Measurements from ENCODE around the gene EPHA5. TPM values are rescaled to one million over a fixed set of nuclear protein-coding genes. Genes with fewer than 3 reads are reported as not detected.

EPHA5 gene
- total RNA-seq, 1 experiment from 2014 or later: 0.28 TPM

- Mint-ChIP-seq H3K9me3 (ENCODE audit: unreplicated experiment) (no peaks in the 10 kb centered on the region), H3K4me3 (ENCODE audit: unreplicated experiment) (no peak overlapping the region), H3K27me3 (ENCODE audit: insufficient read depth, unreplicated experiment) (no peaks in the 10 kb centered on the region), H3K4me1 (ENCODE audit: insufficient read depth, unreplicated experiment) (no peaks in the 10 kb centered on the region), H3K36me3 (ENCODE audit: insufficient read depth, unreplicated experiment) (no peaks in the 10 kb centered on the region), H3K27ac (ENCODE audit: low read depth, unreplicated experiment) (no peak overlapping the region)
- ChIA-PET CTCF (interaction anchor here (0.5 kb wide), 1 partner anchor 1579 kb away, joined by 4 read pairs; no protein-coding TSS in a partner anchor), POLR2A (interaction anchor here (0.6 kb wide), 1 partner anchor 9 kb away, joined by 3 read pairs; no protein-coding TSS in a partner anchor)
- DNase-seq (ENCODE audit: unreplicated experiment): no peak
- no peak for TF ChIP-seq CTCF (IDR thresholded peaks at IDR 0.05; ENCODE audit: unreplicated experiment)
- no TSS peak for BruUV-seq (replicated peaks)
- intact Hi-C loops (cut with micrococcal nuclease): no loop called here
Observed at GRCh38 chr4:65392488-65392887, 277.8 kb downstream of the EPHA5 start.

GRCh38 chr4:65391814-65392213 lies 278.5 kb downstream of the EPHA5 start:
- BruUV-seq (replicated peaks): no TSS peak
- CTCF ChIA-PET: no interaction called here
- Mint-ChIP-seq H3K36me3 (ENCODE audit: insufficient read depth, unreplicated experiment) (no peaks in the 10 kb centered on the region), H3K9me3 (ENCODE audit: unreplicated experiment) (no peaks in the 10 kb centered on the region), H3K4me1 (ENCODE audit: insufficient read depth, unreplicated experiment) (no peaks in the 10 kb centered on the region), H3K27me3 (ENCODE audit: insufficient read depth, unreplicated experiment) (no peaks in the 10 kb centered on the region), H3K27ac (ENCODE audit: low read depth, unreplicated experiment) (no peak overlapping the region), H3K4me3 (ENCODE audit: unreplicated experiment) (no peak overlapping the region)
- intact Hi-C loops (cut with micrococcal nuclease): no loop called here
- no peak for TF ChIP-seq CTCF (IDR thresholded peaks at IDR 0.05; ENCODE audit: unreplicated experiment)
- POLR2A ChIA-PET: no interaction called here
- no peak for DNase-seq (ENCODE audit: unreplicated experiment)

GRCh38 chr4:65391382-65391781 lies 278.9 kb downstream of the EPHA5 start:
- intact Hi-C loops (cut with micrococcal nuclease): no loop called here
- H3K27ac Mint-ChIP-seq (ENCODE audit: low read depth, unreplicated experiment): no peak overlapping the region
- H3K9me3 Mint-ChIP-seq (ENCODE audit: unreplicated experiment): no peaks in the 10 kb centered on the region
- H3K36me3 Mint-ChIP-seq (ENCODE audit: insufficient read depth, unreplicated experiment): no peaks in the 10 kb centered on the region
- ChIA-PET POLR2A (no interaction called here), CTCF (no interaction called here)
- no peaks in the 10 kb centered on the region for H3K27me3 Mint-ChIP-seq (ENCODE audit: insufficient read depth, unreplicated experiment)
- no peak for TF ChIP-seq CTCF (IDR thresholded peaks at IDR 0.05; ENCODE audit: unreplicated experiment)
- DNase-seq (ENCODE audit: unreplicated experiment): no peak
- BruUV-seq (replicated peaks): no TSS peak
- H3K4me1 Mint-ChIP-seq (ENCODE audit: insufficient read depth, unreplicated experiment): no peaks in the 10 kb centered on the region
- H3K4me3 Mint-ChIP-seq (ENCODE audit: unreplicated experiment): no peak overlapping the region

GRCh38 chr4:65386927-65387326 lies 283.4 kb downstream of the EPHA5 start:
- DNase-seq (ENCODE audit: unreplicated experiment): no peak
- intact Hi-C loops (cut with micrococcal nuclease): no loop called here
- Mint-ChIP-seq H3K36me3 (ENCODE audit: insufficient read depth, unreplicated experiment) (no peaks in the 10 kb centered on the region), H3K4me3 (ENCODE audit: unreplicated experiment) (no peak overlapping the region), H3K27ac (ENCODE audit: low read depth, unreplicated experiment) (no peak overlapping the region), H3K27me3 (ENCODE audit: insufficient read depth, unreplicated experiment) (no peaks in the 10 kb centered on the region), H3K4me1 (ENCODE audit: insufficient read depth, unreplicated experiment) (peaks cover 12% of the 10 kb centered on the region), H3K9me3 (ENCODE audit: unreplicated experiment) (no peaks in the 10 kb centered on the region)
- CTCF ChIA-PET: no interaction called here
- POLR2A ChIA-PET: no interaction called here
- BruUV-seq (replicated peaks): no TSS peak
- TF ChIP-seq CTCF (IDR thresholded peaks at IDR 0.05; ENCODE audit: unreplicated experiment): no peak
